GM12801 (cell line): ENCODE data around the gene WDR37.

Experiments
- CTCF ChIP-seq: IDR thresholded peaks from one replicate; pipeline ENCODE4 v1.5.1; 2011; ENCODE audit warnings: control low read depth; ENCODE audit not compliant: insufficient read length; ENCODE audit errors: extremely low read depth

The WDR37 gene

GRCh38 chr10:1034758-1035157, 21.4 kb upstream of the WDR37 start:
- TF ChIP-seq CTCF, result no peak

DNA sequence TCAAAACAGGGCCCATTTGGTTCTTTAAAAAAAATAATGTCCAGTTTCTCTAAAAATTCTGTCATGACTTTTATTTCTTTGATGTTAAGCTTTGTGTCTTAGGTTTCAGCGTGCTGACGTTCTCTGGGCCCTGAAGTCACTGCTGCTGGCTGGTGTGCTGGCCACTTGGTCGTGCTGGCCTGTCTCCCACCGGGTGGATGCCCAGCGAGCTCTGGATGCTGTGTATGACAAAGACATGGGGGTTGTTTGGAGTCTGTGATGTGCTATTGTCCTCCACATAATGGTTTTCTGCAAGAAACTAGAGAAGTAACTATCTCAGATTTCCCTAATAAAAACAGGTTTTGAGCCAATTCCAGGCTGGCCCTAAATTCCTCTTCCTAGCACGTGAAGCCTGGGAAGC, 21.0 kb upstream of the WDR37 start:
- no peak for TF ChIP-seq CTCF

GRCh38 chr10:1036341-1036791, 19.8 kb upstream of the WDR37 start:
- no peak for TF ChIP-seq CTCF

DNA sequence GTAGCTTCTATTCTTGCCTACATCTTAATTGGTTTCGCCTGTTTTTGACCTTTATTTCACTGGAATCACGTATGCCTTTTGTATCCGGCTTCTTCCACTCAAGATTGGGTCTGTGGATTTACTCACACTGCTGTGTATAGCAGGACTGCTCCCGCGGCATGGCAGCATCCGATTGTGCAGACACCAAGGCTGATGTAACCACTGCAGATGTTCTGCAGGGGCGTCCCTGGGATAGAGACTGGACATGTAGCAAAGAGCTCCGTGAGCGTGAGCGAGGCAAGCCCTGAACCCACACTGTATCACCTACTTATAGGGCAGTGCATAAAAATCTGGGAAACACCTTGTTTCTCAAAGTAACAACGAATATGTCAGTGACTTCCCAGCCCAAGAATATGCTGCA, 19.1 kb upstream of the WDR37 start:
- no peak for TF ChIP-seq CTCF

DNA sequence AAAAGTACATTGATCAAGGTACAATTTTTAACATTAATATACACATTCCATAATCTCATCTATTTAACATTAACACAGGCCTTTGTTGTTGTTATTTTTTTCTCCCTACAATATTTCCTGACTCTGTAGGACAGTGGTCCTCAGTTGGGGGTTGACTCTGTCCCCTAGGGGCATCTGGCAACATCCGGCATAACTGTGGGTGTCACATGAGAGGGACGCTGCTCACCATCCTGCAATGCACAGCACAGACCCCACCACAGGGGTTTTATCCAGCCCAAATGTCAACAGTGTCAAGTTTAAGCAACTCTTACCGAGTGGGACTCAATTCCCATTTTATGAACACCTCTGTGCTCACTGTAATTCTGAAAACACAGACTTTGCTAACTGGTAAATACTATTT, 16.1 kb upstream of the WDR37 start:
- no peak for TF ChIP-seq CTCF

- TF ChIP-seq CTCF, result no peak
These were observed 14.7 kb upstream of the WDR37 start for GRCh38 chr10:1041514-1041913.

DNA sequence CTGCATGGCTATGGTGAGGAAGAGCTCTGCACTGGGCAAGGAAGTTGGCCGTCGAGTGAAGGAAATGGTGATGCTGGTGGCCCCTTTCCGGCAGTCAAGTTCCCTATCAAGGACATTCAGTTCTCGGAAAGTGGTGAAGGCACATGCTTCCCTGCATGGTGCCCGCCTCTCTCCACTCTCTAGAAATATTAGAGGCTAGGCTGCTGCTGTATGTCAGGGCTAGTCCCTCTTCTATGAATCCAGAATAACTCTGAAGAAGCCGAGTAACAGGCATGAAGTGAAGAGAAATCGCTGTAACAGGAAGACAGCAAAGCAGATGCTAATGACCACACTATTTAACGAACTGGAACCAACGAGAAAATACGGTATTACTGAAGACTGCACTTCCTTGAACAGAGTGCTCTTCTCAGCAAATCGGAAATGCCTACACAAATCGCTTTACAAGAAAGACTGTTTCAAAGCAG, 12.6 kb upstream of the WDR37 start:
- TF ChIP-seq CTCF, result no peak

- no peak for TF ChIP-seq CTCF
These were observed 12.0 kb upstream of the WDR37 start for GRCh38 chr10:1044146-1044545.
